ENCODE measurements around the gene CTNNB1.
A peak's percentile ranks its signal among the peaks of the same experiment; 100 is the strongest.

The CTNNB1 gene

DNA sequence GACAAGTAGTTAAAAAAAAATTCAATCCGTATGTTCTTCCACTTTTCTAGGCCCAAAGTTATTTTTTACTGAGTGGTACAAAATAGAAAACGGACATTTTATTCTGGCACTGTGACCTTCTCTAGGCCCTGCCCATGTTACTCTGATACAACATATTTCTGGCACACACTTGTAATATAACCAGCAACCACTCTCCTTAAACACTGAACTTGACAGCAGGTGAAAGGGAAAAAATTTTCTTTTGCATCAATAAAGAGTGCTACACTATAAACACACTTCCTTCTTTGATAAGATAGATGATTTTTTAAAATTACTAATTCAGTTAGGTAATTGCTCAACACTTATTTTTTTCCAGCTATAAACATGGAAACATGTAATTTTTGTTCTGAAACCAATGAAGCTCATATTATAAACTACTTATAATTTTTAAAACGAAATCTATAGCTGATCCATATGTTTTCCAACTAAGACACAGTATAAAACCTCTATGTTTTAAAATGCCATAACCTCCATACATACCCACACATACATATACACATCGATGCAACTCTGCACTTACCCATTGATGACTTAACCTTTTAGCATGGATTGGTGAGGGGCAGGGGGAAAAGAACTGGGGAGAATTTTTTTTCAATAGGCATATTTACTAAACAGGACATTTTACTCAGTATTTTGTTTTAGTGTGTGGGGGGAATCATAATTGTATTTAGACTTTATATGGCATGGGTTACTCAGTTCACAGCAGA, 5.3 kb upstream of the CTNNB1 start:
- DNase-seq = no peak

- no peak for DNase-seq
Observed at GRCh38 chr3:41194701-41195100, 4.6 kb upstream of the CTNNB1 start.

GRCh38 chr3:41195946-41196345, 3.4 kb upstream of the CTNNB1 start:
- no peak for DNase-seq

GRCh38 chr3:41196499-41197410, 2.5 kb upstream of the CTNNB1 start:
- no peak for DNase-seq

DNA sequence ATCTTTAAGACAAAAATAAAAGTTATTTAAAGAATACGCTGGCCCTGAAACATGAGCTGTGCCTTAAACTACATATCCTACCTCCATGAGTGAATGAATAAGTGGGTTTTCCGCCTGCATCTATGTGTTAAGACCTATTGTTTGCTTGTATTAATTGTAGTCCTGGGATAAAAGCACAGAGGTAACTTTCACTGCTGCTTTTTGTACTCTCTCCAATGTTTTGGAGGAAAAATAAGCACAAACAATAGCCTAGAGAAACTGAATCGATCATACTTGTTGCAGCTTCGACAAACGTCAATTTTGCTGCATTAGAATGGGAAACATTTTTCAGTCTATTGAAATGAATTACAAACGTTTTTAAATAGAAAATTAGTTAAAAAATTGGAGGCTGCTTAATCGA, 1.3 kb upstream of the CTNNB1 start:
- no peak for DNase-seq

GRCh38 chr3:41198526-41198925, 779 bp upstream of the CTNNB1 start:
- DNase-seq = no peak

DNA sequence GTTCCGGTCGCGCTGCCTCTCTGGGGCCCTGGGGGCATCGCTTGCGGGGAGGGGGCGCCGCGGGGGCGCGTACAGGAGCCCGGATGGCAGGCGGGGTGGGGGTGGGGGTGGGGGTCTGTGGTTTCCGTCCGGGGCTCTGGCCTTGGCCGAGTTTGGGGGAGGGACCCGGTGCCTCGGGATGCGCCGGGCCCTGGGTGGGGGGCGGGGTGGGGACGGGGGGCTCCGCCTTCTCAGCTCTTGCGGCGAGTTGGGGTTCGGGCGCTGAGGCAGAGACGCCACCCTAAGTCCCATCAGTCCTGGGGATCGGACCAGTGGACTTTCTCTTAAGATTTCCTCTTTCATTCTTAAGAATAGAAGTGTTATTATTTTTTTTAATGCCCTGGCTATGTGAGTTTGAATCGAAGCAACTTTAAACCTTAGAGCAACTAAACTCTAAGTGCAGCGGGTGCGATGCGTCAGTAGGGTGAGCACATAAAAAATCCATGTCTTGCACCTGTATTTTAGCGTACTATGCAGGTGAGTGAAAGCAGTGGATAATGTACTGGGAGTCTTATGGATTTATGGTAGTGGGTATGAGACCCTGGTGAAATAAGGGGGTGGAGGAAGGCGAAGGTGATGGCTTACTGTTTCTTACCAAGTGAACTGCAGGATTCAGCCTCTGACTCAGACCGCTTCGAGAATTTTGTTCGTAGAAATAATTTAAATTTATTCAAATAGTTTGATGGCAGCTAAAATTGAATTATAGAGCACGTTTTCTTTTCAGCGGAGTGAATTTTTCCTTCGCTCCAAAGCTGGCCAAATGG, 762 bp downstream of the CTNNB1 start:
- DNase-seq = peak; percentile 18

GRCh38 chr3:41200669-41201021, 1.3 kb downstream of the CTNNB1 start:
- peak; percentile 66 for DNase-seq

DNA sequence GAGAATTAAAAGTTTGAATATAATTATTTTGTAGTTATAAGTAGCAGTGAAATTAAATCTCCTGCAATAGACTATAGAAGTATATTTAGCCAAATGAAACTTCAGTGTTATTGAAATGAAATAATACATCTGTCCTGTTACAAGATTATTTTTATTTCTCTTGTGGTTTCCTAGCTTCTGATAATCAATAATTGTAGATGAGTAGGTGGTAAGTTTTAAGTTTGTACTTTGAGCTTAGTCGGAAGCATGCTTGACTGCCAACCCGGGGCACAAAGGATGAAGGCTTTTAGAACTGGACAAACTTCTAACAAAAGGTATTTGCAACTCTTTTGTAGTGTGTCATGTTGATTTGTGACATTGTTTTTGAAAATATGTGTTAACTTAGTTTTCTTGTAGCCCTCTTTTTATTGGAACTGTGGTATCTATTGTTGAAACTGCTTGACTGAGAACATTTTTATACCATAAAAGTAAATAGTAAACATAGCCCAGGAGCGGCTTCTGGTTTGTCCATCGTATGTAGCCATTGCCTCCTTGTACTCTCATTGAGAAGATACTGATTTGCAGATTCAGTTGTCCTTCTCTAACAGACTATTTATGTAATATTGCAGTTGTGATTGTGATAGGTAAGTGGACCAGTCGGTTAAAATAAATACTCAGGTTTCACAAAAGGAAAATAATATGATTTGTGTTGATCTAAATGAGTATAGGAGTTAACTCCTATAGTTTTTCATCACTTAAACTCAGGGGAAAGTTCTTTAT, 2.9 kb downstream of the CTNNB1 start:
- no peak for DNase-seq

DNA sequence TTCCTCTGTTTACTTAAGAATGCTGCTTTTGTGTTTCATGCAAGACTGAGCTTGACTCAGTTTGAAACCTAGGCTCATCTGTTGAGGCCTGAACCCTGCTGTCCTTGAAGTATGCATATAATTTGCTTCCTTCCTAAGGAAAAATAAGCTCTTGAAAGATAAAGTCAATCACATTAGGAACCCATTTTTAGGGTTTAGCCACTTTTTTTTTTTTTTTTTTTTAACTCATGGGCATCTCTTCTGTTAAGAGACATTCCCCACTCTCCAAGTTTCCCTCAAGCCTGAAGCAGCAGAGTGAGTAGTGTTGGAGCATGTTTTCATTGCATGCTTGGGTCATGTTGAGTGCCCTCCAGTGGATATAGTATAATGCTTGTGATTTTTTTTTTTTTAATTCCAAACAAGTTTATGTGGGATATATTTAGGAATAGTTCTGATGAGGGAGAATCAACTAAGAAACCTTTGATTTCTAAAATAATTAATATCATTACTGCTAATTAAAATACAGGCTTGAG, 3.6 kb downstream of the CTNNB1 start:
- DNase-seq = peak; percentile 48

- DNase-seq = no peak
Observed at GRCh38 chr3:41204369-41204768, 5.1 kb downstream of the CTNNB1 start.

DNA sequence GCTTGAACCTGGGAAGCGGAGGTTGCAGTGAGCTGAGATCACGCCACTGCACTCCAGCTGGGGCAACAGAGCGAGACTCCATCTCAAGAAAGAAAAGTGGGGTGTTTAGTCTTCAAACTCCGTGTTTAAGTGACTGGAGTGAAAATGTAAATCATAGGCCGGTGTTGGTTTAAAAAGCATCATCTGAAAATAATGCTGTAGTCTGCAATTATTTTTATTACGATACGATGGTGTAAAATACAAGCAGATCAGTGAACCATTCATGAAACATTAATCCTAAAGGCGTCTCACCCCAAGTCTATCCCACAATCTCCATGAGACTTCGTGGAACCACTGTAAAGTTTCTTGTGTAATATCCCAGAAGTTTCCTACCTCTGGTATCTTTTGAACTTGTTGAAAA, 6.3 kb downstream of the CTNNB1 start:
- DNase-seq = no peak

GRCh38 chr3:41207355-41207754, 8.1 kb downstream of the CTNNB1 start:
- DNase-seq = no peak

DNA sequence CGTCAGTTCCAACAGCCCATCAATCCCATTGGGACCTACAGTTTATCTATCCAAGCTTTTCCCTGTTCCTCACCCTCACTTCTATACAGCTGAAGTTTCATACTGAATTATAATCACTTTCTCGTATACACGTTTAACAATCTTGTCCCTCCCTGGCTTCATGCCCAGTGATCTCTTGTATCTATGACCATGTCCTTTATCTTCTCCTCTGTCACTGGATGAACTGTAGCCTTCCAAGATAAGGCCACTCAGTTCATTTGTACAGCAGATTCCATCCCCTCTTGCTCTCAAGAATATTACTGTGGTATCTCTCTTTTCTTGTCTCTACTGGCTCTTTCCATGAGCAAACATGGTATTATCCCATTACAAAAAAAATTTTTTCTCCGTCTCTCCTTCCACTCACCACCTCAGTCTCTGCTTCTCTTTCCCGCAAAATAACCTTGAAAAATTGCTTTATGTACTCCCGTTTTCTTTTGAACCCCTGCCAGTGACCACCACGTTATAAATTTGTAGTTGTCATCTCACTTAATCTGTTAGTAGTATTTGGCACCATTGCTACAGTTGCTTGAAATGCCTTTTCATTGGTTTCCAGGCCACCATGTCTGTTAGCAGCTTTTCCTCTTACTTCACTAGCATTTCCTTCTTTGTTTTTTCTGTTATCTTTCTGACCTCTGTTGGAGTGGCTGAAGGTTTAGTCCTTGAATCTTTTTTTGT, 9.4 kb downstream of the CTNNB1 start:
- DNase-seq = no peak

DNA sequence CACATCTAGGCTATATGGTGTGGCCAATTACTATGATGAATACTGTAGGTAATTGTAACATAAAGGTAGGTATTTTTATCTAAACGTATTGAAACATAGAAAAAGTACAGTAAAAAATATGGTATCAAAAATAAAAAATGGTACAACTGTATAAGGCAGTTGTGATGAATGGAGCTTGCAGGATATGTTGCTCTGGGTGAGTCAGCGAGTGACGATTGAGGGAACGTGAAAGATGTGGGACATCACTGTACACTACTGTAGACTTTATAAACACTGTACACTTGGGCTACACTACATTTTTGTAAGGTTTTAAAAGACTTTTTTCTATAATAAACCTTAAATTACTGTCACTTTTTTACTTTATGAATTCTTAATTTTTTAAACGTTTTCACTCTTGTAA, 10.3 kb downstream of the CTNNB1 start:
- no peak for DNase-seq

- DNase-seq = no peak
Observed at GRCh38 chr3:41210966-41211365, 11.7 kb downstream of the CTNNB1 start.

DNA sequence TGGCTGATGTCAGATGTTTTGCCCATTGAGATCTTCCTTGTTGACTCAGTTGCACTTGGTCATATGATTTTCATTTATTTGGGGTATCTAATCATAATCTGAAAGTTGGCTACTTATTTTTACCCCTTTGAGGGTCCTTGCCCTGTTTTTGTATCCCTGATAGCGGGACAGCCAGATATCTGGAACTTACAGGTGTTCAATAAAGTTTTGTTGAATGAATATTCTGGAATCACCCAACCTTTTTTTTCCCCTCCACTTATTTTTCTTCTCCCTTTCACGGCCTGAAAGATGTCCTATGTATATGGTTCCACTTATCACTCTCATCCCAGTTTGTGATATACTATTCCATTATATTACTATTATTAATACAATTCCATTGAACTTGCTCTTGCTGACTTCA, 12.8 kb downstream of the CTNNB1 start:
- no peak for DNase-seq

DNA sequence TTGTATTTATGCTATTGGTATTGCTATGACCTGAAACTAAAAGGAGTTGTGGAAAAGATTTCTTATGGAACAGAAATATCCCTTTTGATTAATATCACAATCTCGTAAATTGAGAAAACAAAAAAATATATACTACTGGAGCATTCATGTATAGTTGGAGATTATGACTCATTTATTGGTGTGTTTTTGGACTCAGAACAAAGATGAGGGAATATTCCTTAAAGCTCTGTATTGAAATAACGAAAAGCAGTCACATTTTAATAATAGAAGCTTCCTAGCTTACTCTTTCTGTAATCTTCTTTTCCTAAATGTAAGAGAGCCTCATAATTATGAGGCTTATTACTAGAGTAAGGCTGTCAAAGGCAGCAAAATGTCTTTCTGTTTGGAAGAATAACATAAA, 14.3 kb downstream of the CTNNB1 start:
- DNase-seq = no peak

DNA sequence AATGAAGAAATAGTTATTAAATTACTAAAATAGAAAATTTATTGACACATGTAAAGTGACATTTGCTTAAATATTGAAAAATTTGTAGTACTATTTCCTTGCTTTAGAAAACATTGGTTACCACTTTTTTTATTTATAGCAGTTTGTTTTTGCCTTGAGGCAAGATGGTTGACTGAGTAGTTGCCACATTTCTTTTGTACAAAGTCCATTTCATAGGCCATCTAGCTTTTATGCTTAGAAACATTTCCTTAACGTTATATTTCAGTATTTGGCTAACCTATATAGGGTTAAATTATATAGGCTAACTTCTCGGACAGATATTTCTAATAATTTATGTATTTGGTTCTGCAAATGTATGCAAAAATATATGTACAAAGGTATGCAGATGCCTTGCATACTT, 17.1 kb downstream of the CTNNB1 start:
- DNase-seq = no peak

- no peak for DNase-seq
Observed at GRCh38 chr3:41216993-41217392, 17.7 kb downstream of the CTNNB1 start.

DNA sequence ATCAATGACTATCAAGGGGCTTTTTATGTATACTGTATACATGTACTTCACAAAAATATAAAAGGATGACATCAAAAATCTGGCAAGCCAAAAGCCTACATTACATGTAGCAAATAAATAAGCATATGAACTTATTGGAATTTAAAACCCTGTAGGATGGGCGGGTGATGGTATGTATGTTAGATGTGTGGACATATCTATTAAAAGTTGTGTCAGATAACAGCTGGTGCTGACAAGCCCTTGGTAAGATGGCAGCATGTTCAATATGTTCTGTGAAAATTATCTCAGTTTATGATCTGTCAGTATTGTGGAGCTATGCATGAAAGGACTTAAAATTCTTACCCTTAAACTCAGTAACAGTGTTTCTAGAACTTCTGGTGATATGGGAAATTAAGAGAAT, 20.1 kb downstream of the CTNNB1 start:
- no peak for DNase-seq

Data from kidney glomerular epithelial cell (primary cell).